Endometrial microvascular endothelial cells (primary cell): ENCODE results near the gene UIMC1. TPM values are rescaled to one million over a fixed set of nuclear protein-coding genes. Genes with fewer than 3 reads are reported as not detected.

Experiments
- in situ Hi-C: cut with HindIII; loops from 2 replicates; pipeline ENCODE4 v1.10.0; 2017; ENCODE audit warnings: low sequenced_read_pairs, low pct_unique_long_range_greater_than_20kb; ENCODE audit errors: inconsistent ontology term
- total RNA-seq: library from RNA; depleted of rRNA; stranded (reverse); fragments of >200 nt; gene quantifications from one replicate; pipeline ENCODE4 v1.2.3, GENCODE V29; 2015; ENCODE audit errors: inconsistent ontology term

Gene UIMC1
- total RNA-seq, 1 donor from 2014 or later = 35.5 TPM

DNA sequence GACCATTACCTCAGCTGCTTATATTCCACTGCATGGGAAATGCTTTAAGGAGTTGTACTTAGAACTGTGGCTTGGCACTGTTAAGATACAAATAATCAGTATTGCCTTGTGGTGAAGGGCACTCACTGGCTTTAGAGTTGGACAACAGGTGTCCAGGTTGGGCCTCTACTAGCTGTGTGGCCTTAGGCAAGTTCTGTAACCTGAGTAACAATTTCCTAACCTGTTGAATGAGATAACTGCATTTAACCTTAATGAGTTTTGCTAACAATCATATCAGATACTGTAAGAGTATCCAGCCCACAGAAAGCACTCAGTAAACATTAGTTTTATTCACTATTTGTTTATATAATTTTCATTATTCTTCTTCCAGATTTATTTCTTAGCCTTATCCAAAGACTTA is 90.2 kb downstream of the UIMC1 start:
- in situ Hi-C loops = no loop called here

DNA sequence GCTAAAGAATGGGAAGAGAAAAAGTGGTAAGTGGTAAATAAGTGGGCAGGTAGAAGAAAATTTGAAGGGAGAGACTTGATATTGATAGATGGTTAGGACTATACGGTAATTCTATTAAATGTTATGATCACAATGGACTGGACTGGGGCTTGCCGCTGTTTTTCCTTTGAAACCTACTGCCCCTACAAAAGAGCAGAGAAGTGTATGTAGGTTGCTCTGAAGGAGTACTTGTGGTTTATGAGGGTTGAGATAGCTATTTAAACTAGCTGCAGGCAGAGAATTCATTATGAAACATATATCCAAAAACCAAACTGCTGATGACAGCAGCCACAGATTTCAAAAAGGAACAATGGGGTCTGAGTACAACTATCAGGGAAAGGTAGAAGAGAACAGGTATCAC is 90.7 kb downstream of the UIMC1 start:
- in situ Hi-C loops = no loop called here

DNA sequence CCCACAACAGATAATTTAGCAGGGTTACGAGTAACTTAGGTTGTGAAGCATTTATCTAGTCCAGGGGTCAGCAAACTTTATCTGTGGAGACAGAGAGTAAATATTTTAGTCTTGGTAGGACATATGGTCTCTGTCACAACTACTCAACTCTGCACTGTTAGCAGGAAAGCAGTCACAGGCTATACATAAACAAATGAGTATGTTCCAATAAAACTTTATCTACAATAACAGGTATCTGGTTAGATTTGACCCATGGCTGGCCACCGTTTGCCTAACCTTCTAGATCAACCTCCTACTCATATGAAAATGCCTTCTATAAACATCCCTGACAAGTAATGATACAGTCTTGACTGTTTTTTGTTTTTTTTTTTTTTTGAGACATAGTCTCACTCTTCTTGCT is 94.5 kb downstream of the UIMC1 start:
- in situ Hi-C loops = no loop called here

DNA sequence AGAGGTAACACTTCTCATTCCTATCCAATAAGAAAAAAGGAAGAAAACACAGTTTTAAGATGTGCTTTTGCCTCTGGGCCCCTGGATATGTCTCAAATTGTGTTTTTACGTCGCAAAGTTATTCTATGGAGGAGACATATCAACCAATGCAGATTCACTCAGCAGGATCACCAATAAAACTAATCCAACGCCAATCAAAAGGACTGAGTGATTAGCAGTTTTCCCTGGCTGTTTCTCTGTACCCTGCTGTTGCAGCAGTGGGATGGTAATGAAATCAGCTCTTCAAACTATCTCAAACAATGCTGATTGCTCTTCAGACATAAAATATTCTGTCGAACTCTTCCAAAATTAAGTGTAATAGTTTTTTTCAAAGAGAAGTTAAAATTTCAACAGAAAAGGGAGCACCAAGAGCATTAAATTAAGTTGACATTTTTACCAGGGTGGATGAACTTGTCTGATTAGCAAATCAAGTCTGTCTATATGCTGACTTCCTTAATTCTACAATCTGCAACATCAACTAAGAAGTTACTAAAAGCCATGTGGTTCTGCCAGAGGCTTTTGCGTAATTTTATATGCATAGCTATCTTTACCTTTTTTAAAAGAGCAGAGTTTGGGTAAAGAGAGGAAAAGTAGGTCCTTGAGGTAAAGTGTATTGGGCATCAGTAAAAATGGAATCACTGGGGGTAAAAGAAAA is 97.8 kb downstream of the UIMC1 start:
- in situ Hi-C loops = no loop called here

DNA sequence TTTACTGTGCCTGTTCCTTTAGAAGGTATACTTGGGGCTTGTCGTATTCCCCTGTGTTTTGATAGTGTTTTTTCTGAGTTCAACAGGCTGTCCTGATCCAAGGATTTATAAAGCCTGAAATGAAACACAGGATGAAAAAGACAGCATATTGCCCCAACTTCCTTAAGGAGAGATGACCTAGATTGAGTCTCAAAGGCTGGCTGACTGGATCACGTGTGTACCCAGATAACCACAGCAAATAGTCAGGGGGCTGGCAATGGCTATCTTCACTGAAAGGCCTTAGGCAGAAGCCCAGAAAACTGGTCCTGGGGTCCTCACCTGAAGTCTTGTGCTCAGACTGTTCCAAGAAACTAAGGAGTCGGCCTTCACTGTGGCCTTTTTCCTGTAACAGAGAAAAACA is 99.8 kb downstream of the UIMC1 start:
- in situ Hi-C loops = no loop called here

DNA sequence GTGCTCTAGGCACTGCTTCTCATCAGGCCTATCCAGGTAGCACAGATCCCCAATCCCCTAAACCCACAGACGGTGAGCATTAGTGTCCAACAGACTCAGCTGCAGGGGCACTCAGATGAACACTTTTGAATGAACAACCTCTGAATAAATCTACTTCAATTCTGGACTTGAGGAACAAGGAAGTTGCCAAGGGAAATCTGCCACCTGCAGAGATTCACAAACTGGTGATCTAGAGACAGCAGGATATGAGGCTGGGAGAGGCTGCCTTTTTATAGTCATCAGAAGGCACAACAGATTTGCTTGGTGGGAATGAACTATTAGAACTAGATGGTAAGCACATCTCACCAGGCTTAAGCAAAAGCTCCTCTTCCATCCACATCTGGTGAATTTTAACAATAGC is 100.5 kb downstream of the UIMC1 start:
- in situ Hi-C loops = no loop called here

DNA sequence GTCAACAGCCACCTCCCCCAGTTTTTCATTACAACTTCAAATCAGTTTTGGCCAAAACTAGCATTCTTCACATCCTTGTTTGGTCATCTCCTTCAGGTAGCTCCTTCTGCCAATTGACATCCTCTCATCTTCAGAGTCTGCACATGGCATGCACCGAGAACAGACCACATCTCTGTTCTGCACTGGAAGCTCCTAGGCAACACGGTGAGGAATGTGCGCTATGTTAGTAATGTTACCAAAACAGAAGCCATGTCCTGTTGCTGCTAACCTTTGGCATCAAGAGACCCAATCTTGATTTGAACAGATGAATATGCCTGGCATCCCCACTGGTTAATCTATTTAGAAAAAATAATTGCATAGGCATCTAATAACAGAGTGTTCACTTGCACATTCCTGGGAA is 102.3 kb downstream of the UIMC1 start:
- in situ Hi-C loops = no loop called here

DNA sequence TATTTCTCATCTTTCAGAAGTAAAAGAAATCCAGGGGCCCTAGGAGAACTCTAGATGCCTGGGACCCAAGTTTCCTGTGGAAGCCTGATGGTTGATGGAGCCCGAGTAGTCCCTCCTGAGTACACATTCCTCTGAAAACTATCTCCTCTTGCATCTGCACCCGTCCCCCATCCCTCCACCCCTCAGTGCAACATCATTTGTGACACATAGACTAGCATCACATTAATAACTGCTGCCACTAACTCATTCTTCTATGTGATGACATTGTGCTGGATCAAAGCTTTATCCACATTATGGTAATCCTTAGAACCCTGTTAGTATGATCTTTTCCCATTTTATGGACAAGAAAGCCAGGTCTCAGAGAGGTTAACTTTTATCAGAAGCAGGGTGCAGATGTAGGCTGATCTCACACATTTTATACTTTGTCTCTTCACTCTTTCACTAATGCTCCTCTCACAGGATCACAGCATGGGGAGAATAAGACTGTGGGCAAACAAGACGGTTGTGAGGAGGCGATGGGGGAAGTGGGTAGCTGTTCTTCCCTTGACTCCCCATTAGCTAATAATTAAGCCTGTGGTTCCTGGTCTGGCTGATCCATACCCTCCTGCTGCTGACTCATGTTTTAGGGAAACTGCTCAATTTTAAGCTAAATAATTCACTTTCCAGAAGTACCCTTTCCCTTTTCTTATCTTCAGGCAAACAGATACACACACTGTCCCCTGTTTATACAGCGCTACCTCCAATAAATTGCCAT is 103.5 kb downstream of the UIMC1 start:
- in situ Hi-C loops = no loop called here

DNA sequence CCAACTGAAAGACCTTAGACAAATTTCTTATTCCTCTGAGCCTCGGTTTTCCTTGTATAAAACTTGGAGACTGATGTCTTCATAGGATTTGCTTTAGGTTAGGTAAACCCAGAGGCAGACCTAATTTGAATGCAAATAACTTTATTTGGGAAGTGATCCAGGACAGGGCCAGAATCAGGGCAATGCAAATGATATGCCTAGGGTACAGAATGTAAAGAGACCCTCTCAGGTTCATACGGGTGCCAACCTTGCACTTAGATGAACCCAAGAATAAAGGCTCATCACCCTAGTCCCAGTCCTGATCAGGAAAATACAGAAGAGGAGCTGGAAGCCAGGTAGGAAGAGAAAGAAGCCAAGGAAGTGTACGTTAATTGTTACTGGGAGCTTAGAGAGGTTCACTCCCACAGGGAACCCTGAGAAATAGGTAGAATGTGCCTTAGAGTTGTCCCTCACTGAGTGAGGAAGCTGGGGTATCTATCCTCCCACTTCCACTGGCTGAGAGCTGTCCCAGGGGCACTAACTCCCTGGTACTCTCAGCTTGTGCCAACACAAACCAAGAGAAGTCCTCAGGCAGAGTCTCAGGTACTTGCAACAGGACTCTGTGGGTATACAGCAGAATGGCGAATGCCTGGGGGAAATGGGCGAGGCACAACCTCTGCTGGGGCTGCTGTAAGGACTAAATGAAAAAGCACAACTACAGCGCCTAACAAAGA is 104.3 kb downstream of the UIMC1 start:
- in situ Hi-C loops = no loop called here

DNA sequence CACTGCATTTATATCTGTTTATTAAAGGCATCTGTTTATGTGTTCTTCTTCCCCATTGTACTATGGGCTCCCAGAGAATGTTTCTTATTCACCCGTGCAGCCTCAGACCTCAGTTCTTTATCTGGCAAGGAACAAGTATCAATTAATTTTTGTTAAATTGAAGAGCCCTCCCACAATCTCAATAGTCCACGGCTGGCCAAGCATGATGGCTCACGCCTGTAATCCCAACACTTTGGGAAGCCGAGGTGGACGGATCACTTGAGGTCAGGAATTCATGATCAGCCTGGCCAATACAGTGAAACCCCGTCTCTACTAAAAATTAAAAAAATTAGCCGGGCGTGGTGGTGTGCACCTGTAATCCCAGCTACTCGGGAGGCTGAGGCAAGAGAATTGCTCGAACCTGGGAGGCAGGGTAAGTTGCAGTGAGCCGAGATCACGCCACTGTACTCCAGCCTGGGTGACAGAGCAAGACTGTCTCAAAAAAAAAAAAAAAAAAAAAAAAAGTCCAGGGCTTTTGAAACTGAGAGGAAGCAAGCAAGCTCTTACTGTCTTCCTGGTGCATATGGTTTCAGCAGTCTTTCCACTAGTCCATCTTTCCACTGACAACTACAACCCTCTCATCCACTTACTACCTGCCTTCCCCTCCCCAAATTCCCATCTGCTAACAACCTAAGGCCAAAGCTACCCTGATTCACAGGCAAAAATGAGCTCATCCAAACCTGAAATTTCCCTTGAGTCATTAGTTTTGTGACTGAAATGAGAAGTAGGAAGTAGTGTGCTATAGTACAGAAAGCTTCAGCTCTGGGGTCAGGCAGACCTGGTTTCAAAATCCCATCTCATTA is 105.1 kb downstream of the UIMC1 start:
- in situ Hi-C loops = no loop called here

DNA sequence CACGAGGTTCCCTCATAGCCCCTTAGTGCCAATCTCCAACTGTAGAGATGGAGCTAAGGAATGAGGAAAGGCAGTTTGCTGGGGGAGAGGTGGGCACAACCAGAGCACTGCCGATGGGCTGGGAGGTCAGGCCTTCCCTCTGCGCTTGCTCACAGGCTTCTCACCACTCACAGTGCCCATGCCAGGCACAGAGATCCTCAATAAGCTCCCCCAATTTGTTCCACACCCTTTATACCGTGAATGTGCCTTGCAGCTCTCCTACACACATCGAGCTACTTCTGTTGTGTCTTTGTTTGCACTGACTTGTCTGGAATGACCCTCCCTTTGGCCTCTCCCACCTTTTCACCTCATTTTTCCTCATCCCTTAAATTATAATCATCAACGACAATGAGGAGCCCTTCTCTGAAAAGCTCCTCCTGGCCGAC is 105.8 kb downstream of the UIMC1 start:
- in situ Hi-C loops = no loop called here

DNA sequence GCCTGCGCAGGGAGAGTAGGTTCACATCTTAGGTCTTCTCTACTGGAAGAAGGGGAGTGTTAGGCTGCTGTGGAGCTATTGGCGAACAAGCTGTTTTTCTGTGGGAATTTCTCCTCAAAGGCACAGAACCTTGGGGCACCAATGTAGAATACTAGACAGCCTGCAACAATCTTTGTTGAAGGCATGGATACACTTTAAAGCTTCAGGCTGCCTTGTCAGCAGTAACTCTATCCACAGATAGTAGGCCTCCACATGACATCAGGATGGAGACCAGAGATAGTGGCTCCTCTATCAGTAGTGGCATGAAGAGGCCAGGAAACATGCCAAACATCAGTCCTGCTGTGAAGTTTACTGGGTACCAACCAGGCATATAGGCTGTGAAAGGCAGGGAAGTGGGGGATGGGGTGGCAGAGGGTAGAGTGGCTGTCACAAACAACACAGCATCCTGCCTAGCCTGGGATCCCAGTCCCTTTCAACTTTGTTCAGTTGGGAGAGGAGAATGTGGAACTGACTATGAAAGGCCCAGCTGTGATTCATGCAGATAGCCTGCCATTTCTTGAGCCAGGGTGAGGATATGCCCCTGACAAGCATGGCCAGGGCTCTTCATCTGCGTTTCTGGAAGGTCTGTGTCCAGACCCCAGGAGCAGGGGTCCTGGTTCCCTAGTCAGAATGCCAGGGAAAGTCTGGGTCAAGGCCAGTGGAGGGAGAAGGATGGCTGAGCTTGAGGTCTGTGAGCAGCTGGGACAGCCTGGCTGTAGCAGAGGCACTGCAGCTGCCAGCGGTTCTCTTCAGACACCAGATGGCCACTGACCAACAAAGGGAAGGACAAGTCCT is 106.4 kb downstream of the UIMC1 start:
- in situ Hi-C loops = no loop called here

DNA sequence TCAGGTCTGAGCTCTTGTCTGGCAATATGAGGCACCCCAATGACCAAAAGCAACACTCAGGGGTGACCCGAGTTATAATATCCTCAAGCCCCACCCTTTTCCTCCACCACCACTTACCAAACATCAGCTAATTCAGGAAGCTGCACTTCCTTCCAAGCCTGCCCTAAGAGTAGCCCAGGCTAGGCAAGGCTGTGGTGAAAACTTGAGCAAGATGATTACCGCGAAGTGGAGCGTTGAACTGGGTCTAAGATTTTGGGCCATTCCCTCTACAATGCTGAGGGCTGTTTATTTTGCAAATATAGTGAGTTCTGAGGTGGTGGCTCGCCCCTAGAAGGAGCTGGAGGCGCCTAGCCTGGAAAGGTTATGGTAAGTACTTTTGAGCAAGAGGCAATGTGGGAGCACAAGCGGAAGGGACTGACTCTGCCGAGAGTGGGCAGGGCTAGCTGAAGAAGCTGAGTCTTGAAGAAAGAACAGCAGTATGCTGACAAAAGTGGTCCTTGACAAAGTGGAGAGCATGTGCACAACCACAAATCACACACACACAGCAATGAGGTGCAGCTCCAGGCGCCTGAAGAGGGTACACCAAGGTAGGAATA is 107.2 kb downstream of the UIMC1 start, which contains the start of gene HK3:
HK3 (minus strand) TSS at position 51 of the 596 bp plus-strand sequence. CDS start 3,187 bp downstream, outside the sequence.
- in situ Hi-C loops = no loop called here

DNA sequence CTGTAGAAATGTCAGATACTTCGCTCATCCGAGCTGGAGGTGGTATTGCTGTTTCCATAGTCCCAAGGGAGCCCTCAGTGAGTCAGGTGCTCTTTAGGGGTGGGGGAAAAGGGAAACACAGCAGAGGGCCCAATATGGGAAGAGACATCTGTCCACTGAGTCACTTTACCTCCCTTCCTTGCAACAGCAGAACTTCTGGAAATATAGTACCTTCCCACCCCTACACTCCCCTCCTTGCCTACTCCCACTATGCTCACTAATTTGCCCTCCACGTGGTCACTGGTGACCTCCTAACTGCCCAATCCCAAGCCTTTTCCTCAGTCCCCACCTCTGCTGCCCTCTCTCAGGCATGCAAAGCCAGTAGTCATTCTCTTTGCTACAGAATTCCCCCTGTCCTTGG is 109.3 kb downstream of the UIMC1 start:
- in situ Hi-C loops = no loop called here

DNA sequence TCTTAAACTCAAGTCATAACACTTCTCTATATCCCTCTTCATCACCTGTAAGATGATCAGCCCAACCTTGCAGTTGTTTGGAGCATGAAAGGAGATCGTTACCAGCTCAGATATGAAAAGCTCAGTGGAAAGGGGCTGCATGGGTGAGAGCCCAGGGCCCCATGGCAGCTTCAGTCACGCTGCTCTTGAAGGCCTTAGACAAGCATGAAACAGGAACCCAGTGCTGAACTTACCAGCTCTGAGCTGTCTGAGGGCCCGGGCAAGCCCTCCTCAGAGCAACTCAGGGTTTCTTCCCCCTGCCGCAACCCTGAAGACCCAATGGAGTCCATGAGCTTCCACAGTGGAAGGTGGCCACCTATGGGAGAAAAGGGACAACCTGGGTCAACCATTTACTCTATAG is 110.7 kb downstream of the UIMC1 start:
- in situ Hi-C loops = no loop called here

DNA sequence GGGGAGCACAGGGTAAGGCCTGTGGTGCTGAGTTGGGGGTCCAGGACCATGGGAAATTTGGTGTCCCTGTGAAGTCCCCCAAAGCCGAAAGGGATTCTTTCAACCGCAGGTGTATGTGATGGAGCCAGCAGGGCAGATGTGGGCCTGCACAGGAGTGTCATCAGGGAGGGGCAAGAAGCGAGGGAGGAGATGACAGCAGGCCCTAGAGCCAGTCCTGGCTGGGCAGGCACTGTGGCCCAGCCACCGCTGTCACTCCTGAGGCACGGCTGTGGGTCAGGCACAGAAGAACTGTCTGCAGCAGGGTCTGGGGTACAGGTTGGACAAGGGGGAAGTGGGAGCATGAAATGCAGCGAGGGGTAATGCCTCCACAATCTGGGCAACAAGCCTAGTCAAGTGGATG is 112.3 kb downstream of the UIMC1 start:
- in situ Hi-C loops = no loop called here

DNA sequence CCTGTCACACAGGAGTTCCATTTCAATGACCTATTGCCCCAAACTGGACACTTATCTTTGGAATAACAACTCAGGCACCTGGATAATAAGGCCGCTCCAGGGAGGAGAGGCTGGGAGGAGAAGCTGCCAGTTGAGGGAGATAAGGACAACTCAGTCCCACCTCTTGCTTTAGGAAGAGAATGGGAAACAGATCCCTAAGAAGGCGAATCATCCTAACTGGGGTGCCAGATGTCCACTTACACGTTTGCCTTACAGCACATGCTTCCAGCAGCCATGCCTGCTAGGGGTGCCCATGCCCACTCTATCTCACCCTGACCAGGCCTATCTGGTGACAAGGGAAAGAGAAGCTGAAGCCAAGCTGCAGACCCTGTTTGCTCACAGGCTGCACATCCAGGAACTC is 113.9 kb downstream of the UIMC1 start:
- in situ Hi-C loops = no loop called here
